ENCODE data around the gene DOCK4. TPM values are rescaled to one million over a fixed set of nuclear protein-coding genes. Genes with fewer than 3 reads are reported as not detected.

DOCK4 gene
- total RNA-seq, 1 donor from 2014 or later: 43.0 TPM

GRCh38 chr7:111878785-111879184 lies 327.4 kb downstream of the DOCK4 start:
- Mint-ChIP-seq H3K4me3 (ENCODE audit: unreplicated experiment) (no peak overlapping the region), H3K9me3 (ENCODE audit: low read depth) (peaks cover 16% of the 10 kb centered on the region), H3K4me1 (ENCODE audit: low read depth) (peaks cover 7% of the 10 kb centered on the region), H3K27ac (ENCODE audit: unreplicated experiment) (no peak overlapping the region), H3K36me3 (ENCODE audit: low read depth) (peaks cover 15% of the 10 kb centered on the region), H3K27me3 (ENCODE audit: low read depth) (no peaks in the 10 kb centered on the region)
- no peak for DNase-seq (ENCODE audit: low spot score)
- TF ChIP-seq CTCF (IDR thresholded peaks at IDR 0.05): no peak

DNA sequence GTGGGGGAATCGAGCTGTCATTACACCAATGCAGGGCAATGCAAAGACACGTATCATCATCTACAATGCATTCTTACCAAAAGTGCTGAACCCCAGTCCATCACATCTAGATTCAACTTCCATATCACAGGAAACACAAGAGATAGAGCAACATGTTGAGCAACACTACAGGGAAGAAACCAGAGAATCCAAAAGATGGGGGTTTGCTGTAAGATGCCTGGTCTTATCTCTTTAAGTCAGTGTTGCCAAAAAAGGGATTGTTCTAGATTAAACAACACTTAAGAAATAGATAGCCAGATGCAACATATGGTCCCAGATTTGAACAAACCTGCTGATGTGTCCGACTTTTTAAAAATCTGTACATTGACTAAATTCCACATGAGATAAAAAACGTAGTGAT lies 328.3 kb downstream of the DOCK4 start:
- Mint-ChIP-seq H3K27ac (ENCODE audit: unreplicated experiment) (no peak overlapping the region), H3K4me1 (ENCODE audit: low read depth) (peaks cover 14% of the 10 kb centered on the region), H3K36me3 (ENCODE audit: low read depth) (peaks cover 15% of the 10 kb centered on the region), H3K27me3 (ENCODE audit: low read depth) (no peaks in the 10 kb centered on the region), H3K9me3 (ENCODE audit: low read depth) (peaks cover 16% of the 10 kb centered on the region), H3K4me3 (ENCODE audit: unreplicated experiment) (no peak overlapping the region)
- no peak for TF ChIP-seq CTCF (IDR thresholded peaks at IDR 0.05)
- no peak for DNase-seq (ENCODE audit: low spot score)

GRCh38 chr7:111873963-111874690 lies 332.1 kb downstream of the DOCK4 start:
- Mint-ChIP-seq H3K36me3 (ENCODE audit: low read depth) (peaks cover 13% of the 10 kb centered on the region), H3K4me1 (ENCODE audit: low read depth) (peaks cover 14% of the 10 kb centered on the region), H3K9me3 (ENCODE audit: low read depth) (no peaks in the 10 kb centered on the region), H3K27ac (ENCODE audit: unreplicated experiment) (peak overlapping the region; percentile 74), H3K4me3 (ENCODE audit: unreplicated experiment) (no peak overlapping the region), H3K27me3 (ENCODE audit: low read depth) (no peaks in the 10 kb centered on the region)
- no peak for DNase-seq (ENCODE audit: low spot score)
- no peak for TF ChIP-seq CTCF (IDR thresholded peaks at IDR 0.05)

DNA sequence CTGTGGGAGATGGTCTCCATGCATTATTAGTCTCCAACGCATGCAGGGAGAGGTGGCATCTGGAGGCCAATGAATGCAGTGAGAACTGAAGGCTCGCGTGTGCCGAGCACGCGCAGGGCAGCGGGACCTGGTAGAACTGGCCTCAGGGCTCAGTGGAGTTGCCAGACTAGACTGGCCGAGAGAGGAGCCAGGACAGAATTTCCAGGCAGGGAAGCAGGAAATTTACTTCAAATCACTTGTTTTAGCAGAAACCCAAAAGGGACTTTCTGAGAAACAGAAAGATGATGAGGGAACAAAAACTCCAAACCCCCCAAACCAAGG lies 332.9 kb downstream of the DOCK4 start:
- TF ChIP-seq CTCF (IDR thresholded peaks at IDR 0.05): no peak
- no peaks in the 10 kb centered on the region for H3K9me3 Mint-ChIP-seq (ENCODE audit: low read depth)
- H3K4me1 Mint-ChIP-seq (ENCODE audit: low read depth): peaks cover 14% of the 10 kb centered on the region
- H3K27me3 Mint-ChIP-seq (ENCODE audit: low read depth): no peaks in the 10 kb centered on the region
- no peak overlapping the region for H3K4me3 Mint-ChIP-seq (ENCODE audit: unreplicated experiment)
- no peak for DNase-seq (ENCODE audit: low spot score)
- H3K36me3 Mint-ChIP-seq (ENCODE audit: low read depth): peaks cover 16% of the 10 kb centered on the region
- peak overlapping the region; percentile 65 for H3K27ac Mint-ChIP-seq (ENCODE audit: unreplicated experiment)

GRCh38 chr7:111872450-111873325 lies 333.5 kb downstream of the DOCK4 start:
- no peak for DNase-seq (ENCODE audit: low spot score)
- no peaks in the 10 kb centered on the region for H3K27me3 Mint-ChIP-seq (ENCODE audit: low read depth)
- no peaks in the 10 kb centered on the region for H3K9me3 Mint-ChIP-seq (ENCODE audit: low read depth)
- H3K4me3 Mint-ChIP-seq (ENCODE audit: unreplicated experiment): no peak overlapping the region
- peaks cover 14% of the 10 kb centered on the region for H3K4me1 Mint-ChIP-seq (ENCODE audit: low read depth)
- no peak overlapping the region for H3K27ac Mint-ChIP-seq (ENCODE audit: unreplicated experiment)
- TF ChIP-seq CTCF (IDR thresholded peaks at IDR 0.05): no peak
- peaks cover 16% of the 10 kb centered on the region for H3K36me3 Mint-ChIP-seq (ENCODE audit: low read depth)
